Endothelial cell of umbilical vein (primary cell): Measurements from ENCODE around the gene MTARC2. TPM values are rescaled to one million over a fixed set of nuclear protein-coding genes. Genes with fewer than 3 reads are reported as not detected.

ENCODE experiments used
- BruUV-seq: library from RNA; stranded (reverse); fragments of 400-500 nt; replicated peaks from 2 replicates; lab custom pipeline; 2021; lab: Mats Ljungman, UMichigan
- CTCF ChIA-PET: fragments of 300-600, 350-600 bp; sonication (Branson Sonifier 250); formaldehyde crosslinking; loops from one replicate; lab custom pipeline; 2021; ENCODE audit warnings: antibody characterized with exemption, inconsistent platforms; lab: Charles Lee
- POLR2A ChIA-PET: fragments of 300-600, 350-600 bp; sonication (Branson Sonifier 250); formaldehyde crosslinking; loops from one replicate; lab custom pipeline; 2021; ENCODE audit warnings: antibody characterized with exemption, inconsistent platforms; lab: Charles Lee
- DNase-seq: peaks from one replicate; pipeline ENCODE4 v3.0.0-alpha.2; 2011; ENCODE audit warnings: low read depth, low spot score
- FAIRE-seq: peaks from 2 replicates; lab custom pipeline; 2011; peaks lifted over from hg19 to GRCh38; lab: Jason Lieb, UNC
- H2AFZ ChIP-seq: 2 replicates; pipeline ENCODE4 v1.6.0; 2012; ENCODE audit warnings: low read depth, low read length, control low read depth, inconsistent platforms
- H3K27ac ChIP-seq: 2 replicates; pipeline ENCODE4 v1.5.1; 2011; ENCODE audit warnings: low read depth, mild to moderate bottlenecking, control low read depth, low read length, moderate library complexity; ENCODE audit not compliant: insufficient read depth
- H3K27me3 ChIP-seq, 2 experiments: 2 replicates each; pipeline versions ENCODE4 v1.6.0 to v1.6.1; 2011; ENCODE audit warnings: low read length in 2 of 2, mixed read lengths in 1 of 2; ENCODE audit not compliant: control insufficient read depth in 2 of 2, insufficient read depth in 2 of 2
- H3K36me3 ChIP-seq, 2 experiments: 2 replicates in 1 of 2; 3 replicates in 1 of 2; pipeline ENCODE4 v1.5.1; 2011; ENCODE audit warnings: low read length in 2 of 2, mild to moderate bottlenecking in 1 of 2, moderate library complexity in 1 of 2; ENCODE audit not compliant: control insufficient read depth in 2 of 2, insufficient read depth in 2 of 2; ENCODE audit errors: extremely low read depth in 1 of 2
- H3K4me1 ChIP-seq: 3 replicates; pipeline ENCODE4 v1.5.1; 2011; ENCODE audit warnings: mild to moderate bottlenecking, low read length; ENCODE audit not compliant: control insufficient read depth, insufficient read depth; ENCODE audit errors: extremely low read depth
- H3K4me2 ChIP-seq: 2 replicates; pipeline ENCODE4 v1.6.1; 2011; ENCODE audit warnings: low read length, control low read depth, mixed read lengths; ENCODE audit not compliant: insufficient read depth
- H3K4me3 ChIP-seq, 3 experiments: fragments of 200-600 bp in 1 of 3; sonication (generic), shearing (Covaris generic) in 1 of 3; replicated peaks in 1 of 3; 2 replicates each; pipeline ENCODE4 v1.5.1; 2011 to 2016; ENCODE audit warnings: control low read depth in 3 of 3, low read length in 3 of 3, mild to moderate bottlenecking in 2 of 3, inconsistent platforms in 1 of 3, low read depth in 1 of 3, moderate library complexity in 1 of 3; ENCODE audit not compliant: insufficient read depth in 1 of 3
- H3K79me2 ChIP-seq: 2 replicates; pipeline ENCODE4 v1.6.0; 2012; ENCODE audit warnings: low read length, inconsistent platforms; ENCODE audit not compliant: control insufficient read depth, insufficient read depth
- H3K9ac ChIP-seq: replicated peaks from 2 replicates; pipeline ENCODE3; 2011; ENCODE audit warnings: low read length, control low read depth; ENCODE audit not compliant: insufficient read depth; ENCODE audit errors: extremely low read depth
- H3K9me1 ChIP-seq: replicated peaks from 3 replicates; pipeline ENCODE4 v1.6.0; 2011; ENCODE audit warnings: mild to moderate bottlenecking, low read length; ENCODE audit not compliant: control insufficient read depth, insufficient read depth; ENCODE audit errors: extremely low read depth
- H3K9me3 ChIP-seq: replicated peaks from 2 replicates; pipeline ENCODE4 v1.5.1; 2012; ENCODE audit warnings: low read length, inconsistent platforms; ENCODE audit not compliant: control insufficient read depth, insufficient read depth
- H4K20me1 ChIP-seq: replicated peaks from 2 replicates; pipeline ENCODE3; 2011; ENCODE audit warnings: mild to moderate bottlenecking, low read length; ENCODE audit not compliant: control insufficient read depth, insufficient read depth; ENCODE audit errors: extremely low read depth
- EZH2 ChIP-seq: IDR thresholded peaks from 2 replicates; pipeline ENCODE4 v1.6.1; 2012; ENCODE audit warnings: borderline replicate concordance, low read depth, mild to moderate bottlenecking, moderate library complexity, low read length, inconsistent platforms; ENCODE audit not compliant: severe bottlenecking
- FOS ChIP-seq: IDR thresholded peaks from 2 replicates; pipeline ENCODE4 v1.6.1; 2011; ENCODE audit warnings: mild to moderate bottlenecking, low read length, moderate library complexity, borderline replicate concordance; ENCODE audit not compliant: insufficient read depth
- GATA2 ChIP-seq: IDR thresholded peaks from 2 replicates; pipeline ENCODE4 v1.7.0; 2011; ENCODE audit warnings: low read depth, mild to moderate bottlenecking, moderate library complexity, mixed read lengths, low read length; ENCODE audit not compliant: insufficient read length, insufficient read depth
- JUN ChIP-seq: IDR thresholded peaks from 2 replicates; pipeline ENCODE4 v1.6.1; 2011; ENCODE audit warnings: borderline replicate concordance, low read depth; ENCODE audit not compliant: insufficient read length, insufficient read depth
- MYC ChIP-seq: IDR thresholded peaks from one replicate; pipeline ENCODE4 v1.6.1; 2011; ENCODE audit warnings: mild to moderate bottlenecking, low read depth, low read length
- POLR2A ChIP-seq: IDR thresholded peaks from 2 replicates; pipeline ENCODE4 v1.6.1; 2012; ENCODE audit warnings: low read depth, mild to moderate bottlenecking, control low read depth, low read length
- POLR2AphosphoS5 ChIP-seq: IDR thresholded peaks from 2 replicates; pipeline ENCODE4 v1.6.1; 2012; ENCODE audit warnings: low read depth, mild to moderate bottlenecking, control low read depth, low read length, moderate library complexity; ENCODE audit not compliant: insufficient read depth
- dilution Hi-C: fragments of 300-500 bp; cut with MboI; formaldehyde crosslinking; loops from one replicate; pipeline ENCODE4 v1.15.0; 2019; ENCODE audit warnings: low sequenced_read_pairs; ENCODE audit not compliant: extremely low pct_ligation_motif_present
- intact Hi-C: fragments of 100-400 bp; cut with micrococcal nuclease; formaldehyde crosslinking; loops from one replicate; pipeline ENCODE4 v1.10.0; 2022
- polyA plus RNA-seq, 4 experiments: library from polyadenylated mRNA; depleted of rRNA in 3 of 4; stranded (reverse) in 3 of 4; unstranded in 1 of 4; fragments of >200 nt; gene quantifications; 2 replicates each; pipeline versions ENCODE4 v1.2.1 to v1.2.3, GENCODE V29; 2011 to 2012; ENCODE audit warnings: missing spikeins in 1 of 4
- total RNA-seq: library from RNA; stranded (reverse); gene quantifications from 2 replicates; pipeline ENCODE4 v1.2.3, GENCODE V29; 2021
- TF ChIP-seq, protein P1 (sequence below), 2 donors: IDR thresholded peaks; 1 replicate in 1 of 2; 2 replicates in 1 of 2; pipeline ENCODE4 v1.5.1; 2011; ENCODE audit warnings: low read length in 2 of 2, mild to moderate bottlenecking in 2 of 2, moderate library complexity in 2 of 2, control low read depth in 1 of 2, inconsistent platforms in 1 of 2, low read depth in 1 of 2; ENCODE audit not compliant: insufficient read depth in 1 of 2; ENCODE audit errors: extremely low read depth in 1 of 2
- TF ChIP-seq, protein P2 (sequence below): IDR thresholded peaks from 2 replicates; pipeline ENCODE4 v1.6.1; 2011; ENCODE audit not compliant: insufficient read depth, insufficient read length

Gene MTARC2
- total and polyA plus RNA-seq, 2 donors (not counting 3 experiments of a cell fraction or from before 2014, with no cell fraction given), result 9.8 to 14.1 TPM

- POLR2A ChIA-PET, result no interaction called here
- Histone ChIP-seq H3K36me3 (no peaks in the 10 kb centered on the region), H2AFZ (no peak overlapping the region), H3K9me1 (no peaks in the 10 kb centered on the region), H3K4me2 (no peak overlapping the region), H3K4me1 (peaks cover under 1% of the 10 kb centered on the region), H3K4me3 (no peak overlapping the region), H3K79me2 (no peaks in the 10 kb centered on the region), H3K27ac (no peak overlapping the region), H3K9ac (no peak overlapping the region), H3K9me3 (no peaks in the 10 kb centered on the region), H3K27me3 (no peaks in the 10 kb centered on the region), H4K20me1 (no peaks in the 10 kb centered on the region)
- DNase-seq (no peak), FAIRE-seq (no peak)
- TF ChIP-seq MYC (no peak), GATA2 (no peak), POLR2A (no peak), JUN (no peak), POLR2AphosphoS5 (no peak), EZH2 (no peak), FOS (no peak)
- TF ChIP-seq, protein P1, sequence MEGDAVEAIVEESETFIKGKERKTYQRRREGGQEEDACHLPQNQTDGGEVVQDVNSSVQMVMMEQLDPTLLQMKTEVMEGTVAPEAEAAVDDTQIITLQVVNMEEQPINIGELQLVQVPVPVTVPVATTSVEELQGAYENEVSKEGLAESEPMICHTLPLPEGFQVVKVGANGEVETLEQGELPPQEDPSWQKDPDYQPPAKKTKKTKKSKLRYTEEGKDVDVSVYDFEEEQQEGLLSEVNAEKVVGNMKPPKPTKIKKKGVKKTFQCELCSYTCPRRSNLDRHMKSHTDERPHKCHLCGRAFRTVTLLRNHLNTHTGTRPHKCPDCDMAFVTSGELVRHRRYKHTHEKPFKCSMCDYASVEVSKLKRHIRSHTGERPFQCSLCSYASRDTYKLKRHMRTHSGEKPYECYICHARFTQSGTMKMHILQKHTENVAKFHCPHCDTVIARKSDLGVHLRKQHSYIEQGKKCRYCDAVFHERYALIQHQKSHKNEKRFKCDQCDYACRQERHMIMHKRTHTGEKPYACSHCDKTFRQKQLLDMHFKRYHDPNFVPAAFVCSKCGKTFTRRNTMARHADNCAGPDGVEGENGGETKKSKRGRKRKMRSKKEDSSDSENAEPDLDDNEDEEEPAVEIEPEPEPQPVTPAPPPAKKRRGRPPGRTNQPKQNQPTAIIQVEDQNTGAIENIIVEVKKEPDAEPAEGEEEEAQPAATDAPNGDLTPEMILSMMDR (IDR thresholded peaks at IDR 0.05; ENCODE audit: extremely low read depth in 1 of 2, insufficient read depth in 1 of 2, low read depth in 1 of 2, low read length in 2 of 2), result no peak
- TF ChIP-seq, protein P2, sequence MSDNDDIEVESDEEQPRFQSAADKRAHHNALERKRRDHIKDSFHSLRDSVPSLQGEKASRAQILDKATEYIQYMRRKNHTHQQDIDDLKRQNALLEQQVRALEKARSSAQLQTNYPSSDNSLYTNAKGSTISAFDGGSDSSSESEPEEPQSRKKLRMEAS, result no peak
- dilution Hi-C loops, result no loop called here
- BruUV-seq, result no TSS peak
- CTCF ChIA-PET, result interaction anchor here (3.5 kb wide), 1 partner anchor 9 kb away, joined by 19 read pairs; no protein-coding TSS in a partner anchor
- intact Hi-C loops, result no loop called here
Observed at GRCh38 chr1:220742520-220742919, 5.6 kb upstream of the MTARC2 start.
